Measurements from ENCODE around the gene LALBA. TPM values are rescaled to one million over a fixed set of nuclear protein-coding genes. Genes with fewer than 3 reads are reported as not detected.
"Not testable (repeated sequence)": the region's sequence is repeated elsewhere in the genome, so short reads cannot be mapped to it uniquely, and the experiment has no call there.

Gene LALBA
- total RNA-seq, 2 experiments from 2014 or later: not detected

- H3K36me3 Mint-ChIP-seq (ENCODE audit: low read depth); H3K4me1 Mint-ChIP-seq (ENCODE audit: low read depth); DNase-seq; CTCF ChIA-PET; H3K9me3 Mint-ChIP-seq; H3K4me3 Mint-ChIP-seq; intact Hi-C loops (cut with micrococcal nuclease); H3K27ac Mint-ChIP-seq; H3K27me3 Mint-ChIP-seq (ENCODE audit: low read depth): not testable (repeated sequence)
Measured at GRCh38 chr12:48520381-48520780, 49.5 kb downstream of the LALBA start.

Other genes starting within 250 kb of the LALBA start
- gene ZNF641, start 219.1 kb downstream of the LALBA start, total RNA-seq: 1 to 10 TPM; 3.5 to 6.0 TPM
- gene ANP32D, start 97.5 kb downstream of the LALBA start, total RNA-seq: not detected
- not detected for gene C12orf54, start 87.5 kb downstream of the LALBA start, total RNA-seq
- gene OR8S1, start 44.4 kb downstream of the LALBA start, total RNA-seq: not detected
- 10 to 100 TPM; 37.9 to 39.1 TPM for gene KANSL2, start 112.2 kb upstream of the LALBA start, total RNA-seq
- 10 to 100 TPM; 73.8 to 77.0 TPM for gene CCNT1, start 146.7 kb upstream of the LALBA start, total RNA-seq
- gene ADCY6, start 219.0 kb upstream of the LALBA start, total RNA-seq: under 1 TPM; 0.05 to 0.15 TPM
- gene CACNB3, start 248.4 kb upstream of the LALBA start, total RNA-seq: 10 to 100 TPM in 1 of 2 experiments, 1 to 10 TPM in 1; 9.5 to 10.0 TPM